GM23338 (cell line): ENCODE data around the gene AFAP1. TPM values are rescaled to one million over a fixed set of nuclear protein-coding genes. Genes with fewer than 3 reads are reported as not detected.

Experiments used
- ATAC-seq: fragments of 200-7000 bp; cut with Tn5 transposase; 3 replicates; pipeline ENCODE4 v1.9.1; 2020
- DNase-seq: peaks from one replicate; pipeline ENCODE4 v3.0.0-alpha.2; 2015; ENCODE audit warnings: low spot score
- H2AFZ ChIP-seq: fragments of 200-600 bp; sonication (generic); 2 replicates; pipeline ENCODE4 v1.8.0; 2016; ENCODE audit warnings: antibody characterized with exemption, mild to moderate bottlenecking, moderate library complexity
- H3F3A ChIP-seq: fragments of 200-600 bp; sonication (generic); replicated peaks from 2 replicates; pipeline ENCODE4 v1.8.0; 2017; ENCODE audit warnings: antibody characterized with exemption, mixed run types, low read depth
- H3K27ac ChIP-seq: fragments of 200-600 bp; sonication (generic); 2 replicates; pipeline ENCODE4 v1.6.1; 2016; ENCODE audit warnings: low read depth
- H3K27me3 ChIP-seq: fragments of 200-600 bp; sonication (generic); 2 replicates; pipeline ENCODE4 v1.8.0; 2016; ENCODE audit warnings: mild to moderate bottlenecking, mixed run types, moderate library complexity; ENCODE audit not compliant: insufficient read depth
- H3K36me3 ChIP-seq: fragments of 200-600 bp; sonication (generic); 2 replicates; pipeline ENCODE4 v1.8.0; 2016; ENCODE audit warnings: mild to moderate bottlenecking; ENCODE audit not compliant: insufficient read depth
- H3K4me1 ChIP-seq: fragments of 200-600 bp; sonication (generic); 2 replicates; pipeline ENCODE4 v1.8.0; 2016; ENCODE audit warnings: mild to moderate bottlenecking, moderate library complexity; ENCODE audit not compliant: insufficient read depth
- H3K4me2 ChIP-seq: fragments of 200-600 bp; sonication (generic); 2 replicates; pipeline ENCODE4 v1.7.1; 2017; ENCODE audit warnings: mixed run types
- H3K4me3 ChIP-seq: fragments of 200-600 bp; sonication (generic); 2 replicates; pipeline ENCODE4 v1.6.1; 2016; ENCODE audit warnings: mixed run types
- H3K79me2 ChIP-seq: fragments of 200-600 bp; sonication (generic); replicated peaks from 2 replicates; pipeline ENCODE4 v1.8.0; 2017; ENCODE audit warnings: mild to moderate bottlenecking; ENCODE audit not compliant: insufficient read depth
- H3K9me2 ChIP-seq: fragments of 200-600 bp; sonication (generic); 2 replicates; pipeline ENCODE4 v1.8.0; 2017; ENCODE audit not compliant: insufficient read depth
- H4K20me1 ChIP-seq: fragments of 200-600 bp; sonication (generic); replicated peaks from 2 replicates; pipeline ENCODE4 v1.8.0; 2017; ENCODE audit warnings: mild to moderate bottlenecking; ENCODE audit not compliant: insufficient read depth
- H3K27ac Mint-ChIP-seq: 2 replicates; pipeline ENCODE4 v1.8.0; 2020; ENCODE audit warnings: inconsistent platforms, mild to moderate bottlenecking, moderate library complexity, mixed read lengths
- H3K27me3 Mint-ChIP-seq: 3 replicates; pipeline ENCODE4 v1.8.0; 2022; ENCODE audit warnings: low read depth, mild to moderate bottlenecking, moderate library complexity, mixed read lengths, inconsistent platforms; ENCODE audit not compliant: insufficient read depth, poor library complexity
- H3K36me3 Mint-ChIP-seq: 3 replicates; pipeline ENCODE4 v1.8.0; 2021; ENCODE audit warnings: low read depth, mild to moderate bottlenecking, inconsistent platforms, moderate library complexity, mixed read lengths
- H3K4me1 Mint-ChIP-seq: 3 replicates; pipeline ENCODE4 v1.8.0; 2020; ENCODE audit warnings: mild to moderate bottlenecking, inconsistent platforms, mixed read lengths
- H3K4me3 Mint-ChIP-seq: 3 replicates; pipeline ENCODE4 v1.8.0; 2021; ENCODE audit warnings: moderate library complexity, mild to moderate bottlenecking, inconsistent platforms, mixed read lengths
- H3K9me3 Mint-ChIP-seq: 3 replicates; pipeline ENCODE4 v1.8.0; 2020; ENCODE audit warnings: moderate library complexity, mild to moderate bottlenecking, inconsistent platforms, mixed read lengths
- CREB1 ChIP-seq: fragments of 250-450 bp; sonication (Bioruptor Pico); IDR thresholded peaks from 2 replicates; pipeline ENCODE4 v1.5.0; 2020; ENCODE audit warnings: low read depth, mild to moderate bottlenecking, moderate library complexity
- EZH2phosphoT487 ChIP-seq: fragments of 200-600 bp; sonication (generic); IDR thresholded peaks from one replicate; pipeline ENCODE4 v1.8.1; 2018; ENCODE audit warnings: antibody characterized with exemption; ENCODE audit not compliant: unreplicated experiment
- JUNB ChIP-seq: IDR thresholded peaks from one replicate; pipeline ENCODE4 v1.6.1; 2016; ENCODE audit warnings: antibody characterized with exemption; ENCODE audit not compliant: unreplicated experiment
- NANOG ChIP-seq: IDR thresholded peaks from 2 replicates; pipeline ENCODE4 v1.6.1; 2016; ENCODE audit warnings: antibody characterized with exemption, borderline replicate concordance
- STAT1 ChIP-seq: IDR thresholded peaks from one replicate; pipeline ENCODE4 v1.6.1; 2016; ENCODE audit warnings: antibody characterized with exemption; ENCODE audit not compliant: unreplicated experiment
- ZNF114 ChIP-seq: fragments of 250-450 bp; sonication (Bioruptor Pico); IDR thresholded peaks from 2 replicates; pipeline ENCODE4 v1.5.0; 2020; ENCODE audit warnings: mild to moderate bottlenecking, moderate library complexity
- ZNF331 ChIP-seq: fragments of 250-450 bp; sonication (Bioruptor Pico); IDR thresholded peaks from 2 replicates; pipeline ENCODE4 v1.5.0; 2020; ENCODE audit warnings: low read depth, mild to moderate bottlenecking, moderate library complexity
- polyA plus RNA-seq: library from polyadenylated mRNA; unstranded; fragments of >200 nt; fragmentation: Nextera tagmentation; extraction: Ambion mirVana; gene quantifications from 2 replicates; pipeline ENCODE4 v1.2.1, GENCODE V29; 2016
- total RNA-seq: library from RNA; depleted of rRNA; stranded (reverse); fragments of >200 nt; shearing (Covaris generic); gene quantifications from 2 replicates; pipeline ENCODE4 v1.2.3, GENCODE V29; 2014
- TF ChIP-seq, protein P1 (sequence below): fragments of 250-450 bp; sonication (Bioruptor Pico); IDR thresholded peaks from 2 replicates; pipeline ENCODE4 v1.5.0; 2020; ENCODE audit warnings: mild to moderate bottlenecking, moderate library complexity
- TF ChIP-seq, protein P2 (sequence below): IDR thresholded peaks from one replicate; pipeline ENCODE4 v1.6.1; 2018; ENCODE audit warnings: antibody characterized with exemption; ENCODE audit not compliant: unreplicated experiment
- TF ChIP-seq, protein P3 (sequence below): IDR thresholded peaks from 2 replicates; pipeline ENCODE4 v1.6.1; 2016; ENCODE audit warnings: antibody characterized with exemption

The AFAP1 gene
- total and polyA plus RNA-seq, 2 experiments from 2014 or later: 6.5 to 21.5 TPM

DNA sequence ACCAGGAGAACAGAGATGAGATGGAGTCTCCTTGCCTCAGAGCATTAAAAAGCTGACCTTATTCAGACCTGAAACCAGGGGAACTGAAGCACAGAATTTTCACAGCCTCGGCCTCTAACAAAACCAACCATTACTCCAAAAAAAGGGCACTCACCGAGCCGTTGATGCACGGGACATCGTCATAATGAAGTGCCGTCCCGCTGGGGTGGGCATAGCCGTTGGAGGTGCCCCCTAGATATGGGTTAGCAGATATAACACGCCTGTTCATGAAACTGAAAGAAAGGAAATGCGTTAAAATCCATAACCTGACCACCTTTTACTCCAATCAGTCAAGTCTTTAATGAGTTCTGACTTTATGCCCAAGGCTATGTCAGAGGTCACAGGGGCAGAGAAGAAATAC, 153.6 kb downstream of the AFAP1 start:
- no peaks in the 10 kb centered on the region; the same call in 1 of the 2 replicates for H4K20me1 ChIP-seq
- no peak overlapping the region for H2AFZ ChIP-seq
- no peak overlapping the region for H3K4me3 ChIP-seq
- peaks cover 5% of the 10 kb centered on the region for H3K36me3 ChIP-seq
- no peaks in the 10 kb centered on the region for H3K4me1 ChIP-seq
- no peaks in the 10 kb centered on the region for H3F3A ChIP-seq
- H3K27me3 ChIP-seq: no peaks in the 10 kb centered on the region
- no peak for DNase-seq
- H3K9me3 Mint-ChIP-seq: no peaks in the 10 kb centered on the region
- H3K4me2 ChIP-seq: no peak overlapping the region
- peaks cover 3% of the 10 kb centered on the region for H3K36me3 Mint-ChIP-seq
- H3K27ac ChIP-seq: no peak overlapping the region
- no peaks in the 10 kb centered on the region for H3K4me1 Mint-ChIP-seq
- no peak overlapping the region for H3K27ac Mint-ChIP-seq
- no peak overlapping the region for H3K4me3 Mint-ChIP-seq
- H3K27me3 Mint-ChIP-seq: peaks cover 1% of the 10 kb centered on the region
- no peak for TF ChIP-seq EZH2phosphoT487
- TF ChIP-seq, protein P1, sequence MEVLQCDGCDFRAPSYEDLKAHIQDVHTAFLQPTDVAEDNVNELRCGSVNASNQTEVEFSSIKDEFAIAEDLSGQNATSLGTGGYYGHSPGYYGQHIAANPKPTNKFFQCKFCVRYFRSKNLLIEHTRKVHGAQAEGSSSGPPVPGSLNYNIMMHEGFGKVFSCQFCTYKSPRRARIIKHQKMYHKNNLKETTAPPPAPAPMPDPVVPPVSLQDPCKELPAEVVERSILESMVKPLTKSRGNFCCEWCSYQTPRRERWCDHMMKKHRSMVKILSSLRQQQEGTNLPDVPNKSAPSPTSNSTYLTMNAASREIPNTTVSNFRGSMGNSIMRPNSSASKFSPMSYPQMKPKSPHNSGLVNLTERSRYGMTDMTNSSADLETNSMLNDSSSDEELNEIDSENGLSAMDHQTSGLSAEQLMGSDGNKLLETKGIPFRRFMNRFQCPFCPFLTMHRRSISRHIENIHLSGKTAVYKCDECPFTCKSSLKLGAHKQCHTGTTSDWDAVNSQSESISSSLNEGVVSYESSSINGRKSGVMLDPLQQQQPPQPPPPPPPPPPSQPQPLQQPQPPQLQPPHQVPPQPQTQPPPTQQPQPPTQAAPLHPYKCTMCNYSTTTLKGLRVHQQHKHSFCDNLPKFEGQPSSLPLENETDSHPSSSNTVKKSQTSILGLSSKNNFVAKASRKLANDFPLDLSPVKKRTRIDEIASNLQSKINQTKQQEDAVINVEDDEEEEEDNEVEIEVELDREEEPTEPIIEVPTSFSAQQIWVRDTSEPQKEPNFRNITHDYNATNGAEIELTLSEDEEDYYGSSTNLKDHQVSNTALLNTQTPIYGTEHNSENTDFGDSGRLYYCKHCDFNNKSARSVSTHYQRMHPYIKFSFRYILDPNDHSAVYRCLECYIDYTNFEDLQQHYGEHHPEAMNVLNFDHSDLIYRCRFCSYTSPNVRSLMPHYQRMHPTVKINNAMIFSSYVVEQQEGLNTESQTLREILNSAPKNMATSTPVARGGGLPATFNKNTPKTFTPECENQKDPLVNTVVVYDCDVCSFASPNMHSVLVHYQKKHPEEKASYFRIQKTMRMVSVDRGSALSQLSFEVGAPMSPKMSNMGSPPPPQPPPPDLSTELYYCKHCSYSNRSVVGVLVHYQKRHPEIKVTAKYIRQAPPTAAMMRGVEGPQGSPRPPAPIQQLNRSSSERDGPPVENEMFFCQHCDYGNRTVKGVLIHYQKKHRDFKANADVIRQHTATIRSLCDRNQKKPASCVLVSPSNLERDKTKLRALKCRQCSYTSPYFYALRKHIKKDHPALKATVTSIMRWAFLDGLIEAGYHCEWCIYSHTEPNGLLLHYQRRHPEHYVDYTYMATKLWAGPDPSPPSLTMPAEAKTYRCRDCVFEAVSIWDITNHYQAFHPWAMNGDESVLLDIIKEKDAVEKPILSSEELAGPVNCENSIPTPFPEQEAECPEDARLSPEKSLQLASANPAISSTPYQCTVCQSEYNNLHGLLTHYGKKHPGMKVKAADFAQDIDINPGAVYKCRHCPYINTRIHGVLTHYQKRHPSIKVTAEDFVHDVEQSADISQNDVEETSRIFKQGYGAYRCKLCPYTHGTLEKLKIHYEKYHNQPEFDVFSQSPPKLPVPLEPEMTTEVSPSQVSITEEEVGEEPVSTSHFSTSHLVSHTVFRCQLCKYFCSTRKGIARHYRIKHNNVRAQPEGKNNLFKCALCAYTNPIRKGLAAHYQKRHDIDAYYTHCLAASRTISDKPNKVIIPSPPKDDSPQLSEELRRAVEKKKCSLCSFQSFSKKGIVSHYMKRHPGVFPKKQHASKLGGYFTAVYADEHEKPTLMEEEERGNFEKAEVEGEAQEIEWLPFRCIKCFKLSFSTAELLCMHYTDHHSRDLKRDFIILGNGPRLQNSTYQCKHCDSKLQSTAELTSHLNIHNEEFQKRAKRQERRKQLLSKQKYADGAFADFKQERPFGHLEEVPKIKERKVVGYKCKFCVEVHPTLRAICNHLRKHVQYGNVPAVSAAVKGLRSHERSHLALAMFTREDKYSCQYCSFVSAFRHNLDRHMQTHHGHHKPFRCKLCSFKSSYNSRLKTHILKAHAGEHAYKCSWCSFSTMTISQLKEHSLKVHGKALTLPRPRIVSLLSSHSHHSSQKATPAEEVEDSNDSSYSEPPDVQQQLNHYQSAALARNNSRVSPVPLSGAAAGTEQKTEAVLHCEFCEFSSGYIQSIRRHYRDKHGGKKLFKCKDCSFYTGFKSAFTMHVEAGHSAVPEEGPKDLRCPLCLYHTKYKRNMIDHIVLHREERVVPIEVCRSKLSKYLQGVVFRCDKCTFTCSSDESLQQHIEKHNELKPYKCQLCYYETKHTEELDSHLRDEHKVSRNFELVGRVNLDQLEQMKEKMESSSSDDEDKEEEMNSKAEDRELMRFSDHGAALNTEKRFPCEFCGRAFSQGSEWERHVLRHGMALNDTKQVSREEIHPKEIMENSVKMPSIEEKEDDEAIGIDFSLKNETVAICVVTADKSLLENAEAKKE: no peak
- TF ChIP-seq CREB1 (CRISPR knock-in tag): no peak
- no peak for TF ChIP-seq STAT1
- no peak for TF ChIP-seq ZNF331
- TF ChIP-seq ZNF114 (CRISPR knock-in tag): no peak
- TF ChIP-seq NANOG: no peak
- TF ChIP-seq, protein P2, sequence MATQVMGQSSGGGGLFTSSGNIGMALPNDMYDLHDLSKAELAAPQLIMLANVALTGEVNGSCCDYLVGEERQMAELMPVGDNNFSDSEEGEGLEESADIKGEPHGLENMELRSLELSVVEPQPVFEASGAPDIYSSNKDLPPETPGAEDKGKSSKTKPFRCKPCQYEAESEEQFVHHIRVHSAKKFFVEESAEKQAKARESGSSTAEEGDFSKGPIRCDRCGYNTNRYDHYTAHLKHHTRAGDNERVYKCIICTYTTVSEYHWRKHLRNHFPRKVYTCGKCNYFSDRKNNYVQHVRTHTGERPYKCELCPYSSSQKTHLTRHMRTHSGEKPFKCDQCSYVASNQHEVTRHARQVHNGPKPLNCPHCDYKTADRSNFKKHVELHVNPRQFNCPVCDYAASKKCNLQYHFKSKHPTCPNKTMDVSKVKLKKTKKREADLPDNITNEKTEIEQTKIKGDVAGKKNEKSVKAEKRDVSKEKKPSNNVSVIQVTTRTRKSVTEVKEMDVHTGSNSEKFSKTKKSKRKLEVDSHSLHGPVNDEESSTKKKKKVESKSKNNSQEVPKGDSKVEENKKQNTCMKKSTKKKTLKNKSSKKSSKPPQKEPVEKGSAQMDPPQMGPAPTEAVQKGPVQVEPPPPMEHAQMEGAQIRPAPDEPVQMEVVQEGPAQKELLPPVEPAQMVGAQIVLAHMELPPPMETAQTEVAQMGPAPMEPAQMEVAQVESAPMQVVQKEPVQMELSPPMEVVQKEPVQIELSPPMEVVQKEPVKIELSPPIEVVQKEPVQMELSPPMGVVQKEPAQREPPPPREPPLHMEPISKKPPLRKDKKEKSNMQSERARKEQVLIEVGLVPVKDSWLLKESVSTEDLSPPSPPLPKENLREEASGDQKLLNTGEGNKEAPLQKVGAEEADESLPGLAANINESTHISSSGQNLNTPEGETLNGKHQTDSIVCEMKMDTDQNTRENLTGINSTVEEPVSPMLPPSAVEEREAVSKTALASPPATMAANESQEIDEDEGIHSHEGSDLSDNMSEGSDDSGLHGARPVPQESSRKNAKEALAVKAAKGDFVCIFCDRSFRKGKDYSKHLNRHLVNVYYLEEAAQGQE: no peak
- no peak for TF ChIP-seq JUNB
- TF ChIP-seq, protein P3, sequence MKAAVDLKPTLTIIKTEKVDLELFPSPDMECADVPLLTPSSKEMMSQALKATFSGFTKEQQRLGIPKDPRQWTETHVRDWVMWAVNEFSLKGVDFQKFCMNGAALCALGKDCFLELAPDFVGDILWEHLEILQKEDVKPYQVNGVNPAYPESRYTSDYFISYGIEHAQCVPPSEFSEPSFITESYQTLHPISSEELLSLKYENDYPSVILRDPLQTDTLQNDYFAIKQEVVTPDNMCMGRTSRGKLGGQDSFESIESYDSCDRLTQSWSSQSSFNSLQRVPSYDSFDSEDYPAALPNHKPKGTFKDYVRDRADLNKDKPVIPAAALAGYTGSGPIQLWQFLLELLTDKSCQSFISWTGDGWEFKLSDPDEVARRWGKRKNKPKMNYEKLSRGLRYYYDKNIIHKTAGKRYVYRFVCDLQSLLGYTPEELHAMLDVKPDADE: no peak
- no peak for ATAC-seq
- H3K9me2 ChIP-seq: no peaks in the 10 kb centered on the region
- H3K79me2 ChIP-seq: no peaks in the 10 kb centered on the region
